Measurements from ENCODE around the gene FHAD1.

Gene FHAD1

GRCh38 chr1:15218287-15219279 is 28.4 kb upstream of the FHAD1 start:
- TF ChIP-seq TAF1 (IDR thresholded peaks at IDR 0.05; ENCODE audit: borderline replicate concordance, insufficient read depth, low read length) = no peak
- TF ChIP-seq SIN3A (IDR thresholded peaks at IDR 0.05; ENCODE audit: borderline replicate concordance, insufficient read depth, low read length) = no peak
- TF ChIP-seq FOXP2 (optimal IDR thresholded peaks at IDR 0.05; ENCODE audit: borderline replicate concordance, extremely low read depth, extremely low read length, insufficient read depth) = no peak

DNA sequence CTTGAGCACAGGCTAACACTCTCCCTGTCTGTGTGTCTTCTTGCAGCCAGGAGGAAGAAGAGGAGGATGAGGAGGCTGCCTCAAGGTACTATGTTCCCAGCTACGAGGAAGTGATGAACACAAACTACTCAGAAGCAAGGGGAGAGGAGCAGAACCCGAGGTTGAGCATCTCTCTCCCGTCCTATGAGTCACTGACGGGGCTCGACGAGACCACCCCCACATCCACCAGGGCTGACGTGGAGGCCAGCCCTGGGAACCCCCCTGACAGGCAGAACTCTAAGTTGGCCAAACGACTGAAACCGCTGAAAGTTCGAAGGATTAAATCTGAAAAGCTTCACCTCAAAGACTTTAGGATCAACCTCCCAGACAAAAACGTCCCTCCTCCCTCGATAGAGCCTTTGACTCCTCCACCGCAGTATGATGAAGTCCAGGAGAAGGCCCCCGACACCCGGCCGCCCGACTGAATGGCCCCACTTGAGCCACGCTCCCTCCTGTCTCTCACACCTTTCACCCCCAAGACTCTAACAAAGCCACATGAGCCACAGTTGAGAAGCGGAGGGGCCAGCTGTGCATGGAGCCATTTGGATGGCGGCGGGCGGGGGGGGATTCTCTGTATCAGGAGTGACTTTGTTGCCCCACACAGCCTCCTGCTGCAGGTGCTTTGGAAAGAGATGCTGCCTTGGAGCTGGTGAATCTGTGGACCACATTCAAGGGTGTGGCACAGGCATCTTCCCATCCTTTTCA is 27.6 kb upstream of the FHAD1 start:
- TF ChIP-seq FOXP2 (optimal IDR thresholded peaks at IDR 0.05; ENCODE audit: borderline replicate concordance, extremely low read depth, extremely low read length, insufficient read depth) (no peak), TAF1 (IDR thresholded peaks at IDR 0.05; ENCODE audit: borderline replicate concordance, insufficient read depth, low read length) (no peak), REST (IDR thresholded peaks at IDR 0.05; ENCODE audit: insufficient read depth in 1 of 2, low read depth in 2 of 2, low read length in 2 of 2) (no peak), SIN3A (IDR thresholded peaks at IDR 0.05; ENCODE audit: borderline replicate concordance, insufficient read depth, low read length) (no peak), POLR2AphosphoS5 (IDR thresholded peaks at IDR 0.05; ENCODE audit: low read depth, low read length) (no peak)

DNA sequence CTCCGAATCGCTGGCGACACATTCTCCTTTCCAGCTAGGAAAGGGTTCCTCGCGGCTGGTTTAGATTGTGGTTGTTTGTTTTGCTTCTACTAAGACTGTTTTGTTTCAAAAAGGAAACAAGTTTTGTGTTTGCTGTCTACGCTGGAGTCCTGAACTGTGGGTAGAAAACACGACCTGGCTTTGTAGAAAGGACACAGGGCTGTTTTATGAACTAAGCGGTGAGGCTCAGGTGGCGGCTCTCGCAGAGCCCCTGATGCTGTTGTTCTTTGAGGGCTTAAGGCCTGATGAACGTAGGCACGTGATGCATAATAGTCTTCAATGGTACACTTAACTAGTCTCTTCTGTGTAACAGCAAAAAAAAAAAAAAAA is 27.0 kb upstream of the FHAD1 start:
- TF ChIP-seq POLR2AphosphoS5 (IDR thresholded peaks at IDR 0.05; ENCODE audit: low read depth, low read length) (no peak), REST (IDR thresholded peaks at IDR 0.05; ENCODE audit: insufficient read depth in 1 of 2, low read depth in 2 of 2, low read length in 2 of 2) (no peak), TAF1 (IDR thresholded peaks at IDR 0.05; ENCODE audit: borderline replicate concordance, insufficient read depth, low read length) (no peak), SIN3A (IDR thresholded peaks at IDR 0.05; ENCODE audit: borderline replicate concordance, insufficient read depth, low read length) (no peak), FOXP2 (optimal IDR thresholded peaks at IDR 0.05; ENCODE audit: borderline replicate concordance, extremely low read depth, extremely low read length, insufficient read depth) (no peak)

DNA sequence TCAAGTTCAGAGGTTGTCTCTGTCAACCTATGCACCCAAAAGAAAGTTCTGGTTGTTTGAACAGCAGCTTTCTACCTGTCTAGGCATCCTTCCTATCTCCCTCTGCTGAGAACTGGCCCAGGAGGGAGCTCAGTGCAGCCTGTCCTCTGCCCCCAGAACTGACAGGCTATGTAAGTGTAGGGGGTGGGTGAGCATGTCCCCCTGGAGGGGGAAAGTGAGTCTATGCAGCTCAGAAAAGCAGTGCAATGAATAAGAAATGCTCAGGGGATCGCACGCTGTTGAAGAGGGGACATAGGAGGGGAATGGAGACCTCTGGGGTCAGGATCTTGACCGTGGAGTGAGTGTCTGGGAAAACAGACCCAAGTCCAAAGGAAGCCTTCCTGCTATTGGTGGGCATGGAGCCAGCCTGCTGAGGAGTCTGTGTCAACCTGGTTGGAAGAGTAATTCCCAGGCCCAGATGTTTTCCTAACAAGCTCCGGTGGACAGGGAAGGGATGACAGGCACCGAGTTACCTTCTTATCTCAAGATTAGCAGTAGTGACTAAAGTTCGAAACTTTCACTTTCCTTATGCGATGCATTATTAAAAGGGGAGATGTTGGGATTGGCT is 26.1 kb upstream of the FHAD1 start:
- TF ChIP-seq SIN3A (IDR thresholded peaks at IDR 0.05; ENCODE audit: borderline replicate concordance, insufficient read depth, low read length) = no peak
- no peak for TF ChIP-seq FOXP2 (optimal IDR thresholded peaks at IDR 0.05; ENCODE audit: borderline replicate concordance, extremely low read depth, extremely low read length, insufficient read depth)
- no peak for TF ChIP-seq TAF1 (IDR thresholded peaks at IDR 0.05; ENCODE audit: borderline replicate concordance, insufficient read depth, low read length)
- TF ChIP-seq REST (IDR thresholded peaks at IDR 0.05; ENCODE audit: insufficient read depth in 1 of 2, low read depth in 2 of 2, low read length in 2 of 2) = no peak
- TF ChIP-seq POLR2AphosphoS5 (IDR thresholded peaks at IDR 0.05; ENCODE audit: low read depth, low read length) = no peak

GRCh38 chr1:15222653-15223303 is 24.2 kb upstream of the FHAD1 start:
- TF ChIP-seq FOXP2 (optimal IDR thresholded peaks at IDR 0.05; ENCODE audit: borderline replicate concordance, extremely low read depth, extremely low read length, insufficient read depth) (no peak), POLR2AphosphoS5 (IDR thresholded peaks at IDR 0.05; ENCODE audit: low read depth, low read length) (no peak), TAF1 (IDR thresholded peaks at IDR 0.05; ENCODE audit: borderline replicate concordance, insufficient read depth, low read length) (no peak), REST (IDR thresholded peaks at IDR 0.05; ENCODE audit: insufficient read depth in 1 of 2, low read depth in 2 of 2, low read length in 2 of 2) (no peak), SIN3A (IDR thresholded peaks at IDR 0.05; ENCODE audit: borderline replicate concordance, insufficient read depth, low read length) (no peak)
